Nephron progenitor cell (in vitro differentiated cells): Measurements from ENCODE around the gene PAX9.

Source experiments
- DNase-seq: peaks from one replicate; pipeline ENCODE4 v3.0.0; 2021
- H3K27ac Mint-ChIP-seq: 2 replicates; pipeline ENCODE4 v1.8.0; 2021; ENCODE audit warnings: mild to moderate bottlenecking, moderate library complexity, mixed read lengths
- H3K27me3 Mint-ChIP-seq: 2 replicates; pipeline ENCODE4 v1.8.0; 2021; ENCODE audit warnings: mild to moderate bottlenecking, low read depth, mixed read lengths; ENCODE audit not compliant: poor library complexity
- H3K36me3 Mint-ChIP-seq: 2 replicates; pipeline ENCODE4 v1.8.0; 2021; ENCODE audit warnings: low read depth, mixed read lengths
- H3K4me1 Mint-ChIP-seq: 2 replicates; pipeline ENCODE4 v1.8.0; 2021; ENCODE audit warnings: mixed read lengths
- H3K4me3 Mint-ChIP-seq: 2 replicates; pipeline ENCODE4 v1.8.0; 2021; ENCODE audit warnings: mild to moderate bottlenecking, moderate library complexity, mixed read lengths
- H3K9me3 Mint-ChIP-seq: 2 replicates; pipeline ENCODE4 v1.8.0; 2021; ENCODE audit warnings: mild to moderate bottlenecking, moderate library complexity, mixed read lengths
- TF ChIP-seq, protein P1 (sequence below): fragments of 200-600 bp; sonication (generic); IDR thresholded peaks from 2 replicates; pipeline ENCODE4 v1.5.0; 2021; ENCODE audit warnings: antibody characterized with exemption

Gene PAX9

DNA sequence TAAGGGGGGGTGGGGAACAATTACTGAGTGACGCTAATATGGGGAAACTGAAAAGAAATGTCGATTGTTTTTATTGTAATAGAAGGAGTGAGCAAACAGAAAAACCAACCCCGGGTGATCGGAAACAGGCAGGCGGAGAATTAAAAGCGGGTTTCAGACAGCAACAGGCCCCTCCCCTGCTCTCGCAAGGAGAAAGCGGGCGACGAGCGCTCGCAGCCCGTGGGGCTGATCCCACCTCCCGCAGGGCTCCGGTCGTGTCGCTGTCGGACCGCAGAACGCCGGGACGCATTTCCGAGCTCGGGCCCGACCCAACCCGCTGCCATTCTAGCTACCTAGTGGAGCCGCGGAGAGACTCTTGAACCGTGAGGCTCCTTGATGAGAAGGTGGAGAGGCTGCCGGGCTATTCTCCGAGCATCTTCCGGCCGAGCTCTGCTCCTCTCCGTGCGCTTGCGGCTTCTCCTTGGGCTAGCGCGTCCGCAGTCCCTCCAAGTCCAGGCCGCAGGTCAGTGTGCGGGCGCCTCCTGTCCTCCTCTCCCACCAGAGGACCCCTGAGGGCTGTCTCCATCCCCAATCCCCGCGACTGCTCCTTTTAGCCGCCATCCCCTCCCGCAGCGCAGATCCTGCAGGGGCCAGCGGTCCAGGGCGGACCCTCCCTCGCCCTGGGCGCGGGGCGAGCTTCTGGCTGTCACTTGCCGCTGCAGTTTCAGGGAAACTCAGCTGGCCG is 4.1 kb upstream of the PAX9 start:
- TF ChIP-seq, protein P1, sequence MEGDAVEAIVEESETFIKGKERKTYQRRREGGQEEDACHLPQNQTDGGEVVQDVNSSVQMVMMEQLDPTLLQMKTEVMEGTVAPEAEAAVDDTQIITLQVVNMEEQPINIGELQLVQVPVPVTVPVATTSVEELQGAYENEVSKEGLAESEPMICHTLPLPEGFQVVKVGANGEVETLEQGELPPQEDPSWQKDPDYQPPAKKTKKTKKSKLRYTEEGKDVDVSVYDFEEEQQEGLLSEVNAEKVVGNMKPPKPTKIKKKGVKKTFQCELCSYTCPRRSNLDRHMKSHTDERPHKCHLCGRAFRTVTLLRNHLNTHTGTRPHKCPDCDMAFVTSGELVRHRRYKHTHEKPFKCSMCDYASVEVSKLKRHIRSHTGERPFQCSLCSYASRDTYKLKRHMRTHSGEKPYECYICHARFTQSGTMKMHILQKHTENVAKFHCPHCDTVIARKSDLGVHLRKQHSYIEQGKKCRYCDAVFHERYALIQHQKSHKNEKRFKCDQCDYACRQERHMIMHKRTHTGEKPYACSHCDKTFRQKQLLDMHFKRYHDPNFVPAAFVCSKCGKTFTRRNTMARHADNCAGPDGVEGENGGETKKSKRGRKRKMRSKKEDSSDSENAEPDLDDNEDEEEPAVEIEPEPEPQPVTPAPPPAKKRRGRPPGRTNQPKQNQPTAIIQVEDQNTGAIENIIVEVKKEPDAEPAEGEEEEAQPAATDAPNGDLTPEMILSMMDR: no peak
- DNase-seq: peak; percentile 54
- Mint-ChIP-seq H3K4me1 (peaks cover 88% of the 10 kb centered on the region), H3K36me3 (no peaks in the 10 kb centered on the region), H3K27me3 (peaks cover 100% of the 10 kb centered on the region), H3K4me3 (peak overlapping the region; percentile 87), H3K27ac (no peak overlapping the region), H3K9me3 (no peaks in the 10 kb centered on the region)

DNA sequence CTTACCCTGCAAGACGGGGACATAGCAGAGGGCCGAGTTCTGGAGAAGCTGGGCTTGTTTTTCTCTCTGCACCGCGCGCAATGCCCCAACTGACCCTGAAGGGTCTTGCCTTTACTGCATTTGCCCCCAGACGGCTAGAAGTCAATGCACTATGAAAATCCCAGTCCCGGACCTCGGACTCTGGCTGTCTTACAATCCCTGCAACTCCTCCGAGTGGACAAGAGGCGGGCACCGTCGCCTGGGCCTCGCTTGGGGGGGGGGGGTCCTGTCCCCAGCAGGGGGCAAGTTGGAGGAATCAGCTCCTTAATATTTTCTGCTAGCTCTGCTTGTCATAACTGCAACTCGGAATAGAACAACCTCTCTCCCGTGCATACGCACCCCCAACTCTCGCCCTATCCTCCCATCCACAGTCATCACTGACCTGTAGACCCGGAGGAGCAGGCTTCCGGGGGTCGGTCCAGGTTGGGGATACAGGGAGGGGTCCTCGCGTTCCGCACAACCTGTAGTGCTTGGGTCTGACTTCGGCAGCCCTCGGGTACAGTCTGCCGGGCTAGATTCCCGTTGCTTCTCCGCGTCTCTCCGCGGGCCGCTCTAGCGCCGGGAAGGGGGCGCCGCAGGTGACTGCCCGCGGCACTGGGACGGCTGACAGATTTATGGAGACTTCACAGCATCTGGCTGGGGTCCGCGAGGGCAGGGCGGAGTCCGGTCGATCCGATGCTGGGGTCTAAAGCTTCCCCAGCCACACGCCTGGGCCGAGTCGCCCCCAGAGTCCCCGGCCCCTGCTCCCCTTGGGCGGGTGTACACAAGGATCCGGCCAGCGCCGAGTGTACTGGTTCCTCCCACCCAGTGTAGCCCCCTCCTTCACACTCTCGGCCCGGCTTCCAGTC is 3.3 kb upstream of the PAX9 start:
- Mint-ChIP-seq H3K36me3 (no peaks in the 10 kb centered on the region), H3K27me3 (peaks cover 100% of the 10 kb centered on the region), H3K4me3 (peak overlapping the region; percentile 87), H3K9me3 (no peaks in the 10 kb centered on the region), H3K27ac (no peak overlapping the region), H3K4me1 (peaks cover 88% of the 10 kb centered on the region)
- TF ChIP-seq, protein P1: no peak
- peak; percentile 65 for DNase-seq

DNA sequence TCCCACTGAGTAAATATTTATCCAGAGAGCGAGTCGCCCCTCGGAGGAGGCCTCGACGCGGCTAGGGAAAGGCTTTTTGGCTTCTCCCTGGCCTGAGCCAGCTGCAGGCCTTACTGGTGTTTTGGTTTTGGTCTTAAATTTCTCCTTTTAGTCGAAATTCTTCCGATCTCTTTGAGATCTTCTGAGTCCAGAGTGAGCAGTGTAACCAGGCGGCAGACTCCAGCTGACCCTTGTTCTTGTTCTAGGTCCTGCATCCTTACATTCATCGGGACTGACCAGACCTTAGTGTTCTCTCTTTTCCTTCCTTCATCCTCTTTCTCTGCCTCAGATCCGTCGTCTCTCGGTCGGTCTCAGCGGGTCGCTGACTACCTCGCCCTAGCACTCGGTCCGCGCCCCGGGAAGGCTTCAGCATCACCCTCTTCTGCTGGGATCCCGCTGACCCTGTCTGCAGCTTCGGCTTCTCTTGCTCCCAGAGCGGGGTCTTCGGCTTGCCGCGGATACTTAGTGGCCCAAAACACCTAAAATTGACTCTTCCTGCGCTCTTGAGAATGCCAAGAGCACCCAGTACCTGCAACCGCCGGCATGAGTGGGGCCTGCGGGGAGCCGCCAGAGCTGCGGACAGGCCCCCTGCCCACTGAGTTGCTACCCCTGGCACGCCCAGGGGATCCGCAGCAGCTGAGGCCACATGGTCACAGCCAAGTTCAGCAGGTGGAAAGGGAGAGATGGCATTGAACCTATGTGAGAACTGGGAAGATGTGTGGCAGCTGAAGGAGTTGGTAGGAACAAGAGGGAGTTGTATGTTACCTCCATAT is 2.4 kb upstream of the PAX9 start:
- peak; percentile 26 for DNase-seq
- H3K4me3 Mint-ChIP-seq: peak overlapping the region; percentile 87
- H3K27me3 Mint-ChIP-seq: peaks cover 100% of the 10 kb centered on the region

DNA sequence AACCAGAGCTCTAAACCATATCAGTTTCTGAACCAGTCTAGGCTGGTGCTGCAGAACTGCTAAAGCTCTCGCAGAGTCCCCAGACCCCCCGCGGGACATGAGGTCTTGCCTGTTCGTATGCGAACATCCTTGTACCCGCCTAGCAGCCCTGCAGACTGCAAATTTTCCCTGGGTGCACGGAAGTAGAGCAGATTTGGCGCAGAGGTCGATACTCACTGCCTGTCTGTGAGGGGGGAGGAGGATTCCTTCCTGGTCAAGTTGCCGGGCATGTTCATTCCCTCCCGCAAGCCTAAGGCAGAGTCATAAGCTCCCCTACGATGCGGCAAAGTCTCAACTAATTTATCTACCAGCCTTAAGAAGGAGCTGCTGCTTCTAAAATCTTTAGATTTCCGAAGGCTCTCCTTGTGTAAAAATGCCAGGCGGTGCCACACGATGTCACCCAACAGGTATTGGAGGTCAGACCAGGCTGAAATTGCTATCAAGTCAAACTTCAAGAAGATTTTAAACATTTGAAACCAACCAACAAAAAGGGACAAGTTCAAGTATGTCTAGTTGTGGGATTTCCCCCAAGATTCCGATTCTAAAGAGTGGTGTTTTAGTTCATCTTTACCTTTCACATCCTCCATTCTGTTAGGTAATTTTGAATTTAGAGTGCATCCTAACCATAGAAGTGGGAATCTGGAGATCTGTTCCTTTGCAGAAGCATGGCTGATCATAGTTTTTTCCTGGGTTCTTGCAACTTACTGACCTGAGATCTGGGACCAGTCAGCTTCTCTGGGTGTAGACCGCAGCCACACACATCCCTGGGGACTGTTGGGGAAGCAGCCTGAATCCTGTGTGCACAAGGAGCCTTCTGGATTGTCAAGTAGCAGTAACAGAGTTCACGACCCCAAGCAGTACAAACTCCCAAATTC is 1.6 kb upstream of the PAX9 start:
- H3K36me3 Mint-ChIP-seq: no peaks in the 10 kb centered on the region
- no peak for DNase-seq
- H3K4me1 Mint-ChIP-seq: peaks cover 91% of the 10 kb centered on the region
- no peaks in the 10 kb centered on the region for H3K9me3 Mint-ChIP-seq
- peaks cover 97% of the 10 kb centered on the region for H3K27me3 Mint-ChIP-seq
- TF ChIP-seq, protein P1: no peak
- H3K4me3 Mint-ChIP-seq: peak overlapping the region; percentile 87
- no peak overlapping the region for H3K27ac Mint-ChIP-seq

More for the DNA sequence above, 2.4 kb upstream of the PAX9 start:
- H3K36me3 Mint-ChIP-seq: no peaks in the 10 kb centered on the region
- H3K4me1 Mint-ChIP-seq: peaks cover 91% of the 10 kb centered on the region
- no peak overlapping the region for H3K27ac Mint-ChIP-seq
- H3K9me3 Mint-ChIP-seq: no peaks in the 10 kb centered on the region
- TF ChIP-seq, protein P1: no peak
